Posterior vena cava (tissue), 2 donors: ENCODE results near the gene NDUFAF5. TPM values are rescaled to one million over a fixed set of nuclear protein-coding genes. Genes with fewer than 3 reads are reported as not detected.

Source experiments
- DNase-seq: peaks from one replicate; pipeline ENCODE4 v3.0.0-alpha.2; 2020; ENCODE audit warnings: low spot score
- intact Hi-C, 2 donors: fragments of 100-400 bp; cut with DNase I; formaldehyde crosslinking; loops; one replicate each; pipeline versions ENCODE4 v1.14.1 to v1.14.2; 2022 to 2023
- total RNA-seq, 2 donors: library from RNA; stranded (reverse); fragmentation: NEBNext Ultra II Directional; extraction: Animal tissue kit (Norgen Biotek cat#: 25700); gene quantifications; one replicate each; pipeline ENCODE4 v1.2.1, GENCODE V29; 2021
- donor health status: DM: yes; HTN: yes; CAD: no.
- donor health status: DM: yes; HTN: yes; CAD: no.

Gene NDUFAF5
- total RNA-seq, 2 donors from 2014 or later: 25.5 to 30.2 TPM

GRCh38 chr20:13810446-13810845 lies 25.6 kb downstream of the NDUFAF5 start:
- intact Hi-C loops: loop anchor here in 1 of 2 donors (10.0 kb wide), 1 partner anchor 244 kb away; no protein-coding TSS in a partner anchor
- no peak for DNase-seq

GRCh38 chr20:13813910-13814309 lies 29.1 kb downstream of the NDUFAF5 start:
- intact Hi-C loops: loop anchor here in 1 of 2 donors (10.0 kb wide), 1 partner anchor 241 kb away; no protein-coding TSS in a partner anchor
- no peak for DNase-seq

- no peak for DNase-seq
Observed at GRCh38 chr20:13814672-13815071, 29.8 kb downstream of the NDUFAF5 start.

GRCh38 chr20:13816757-13817156 lies 31.9 kb downstream of the NDUFAF5 start:
- no peak for DNase-seq
- intact Hi-C loops: loop anchor here in 1 of 2 donors (10.0 kb wide), 1 partner anchor 238 kb away; no protein-coding TSS in a partner anchor

More at GRCh38 chr20:13814672-13815071, 29.8 kb downstream of the NDUFAF5 start:
- intact Hi-C loops: loop anchor here in 1 of 2 donors (10.0 kb wide), 1 partner anchor 240 kb away; no protein-coding TSS in a partner anchor

- no peak for DNase-seq
- intact Hi-C loops: loop anchor here in 1 of 2 donors (10.0 kb wide), 1 partner anchor 237 kb away; no protein-coding TSS in a partner anchor
Observed at GRCh38 chr20:13817342-13817741, 32.5 kb downstream of the NDUFAF5 start.

GRCh38 chr20:13819885-13820645 lies 35.2 kb downstream of the NDUFAF5 start:
- DNase-seq: no peak
- intact Hi-C loops: loop anchor here in 1 of 2 donors (10.0 kb wide), 2 partner anchors 125 to 235 kb away; no protein-coding TSS in a partner anchor

- intact Hi-C loops: loop anchor here in 1 of 2 donors (10.0 kb wide), 1 partner anchor 123 kb away; no protein-coding TSS in a partner anchor
- DNase-seq: no peak
Observed at GRCh38 chr20:13821876-13822275, 37.0 kb downstream of the NDUFAF5 start.

- intact Hi-C loops: loop anchor here in 1 of 2 donors (10.0 kb wide), 1 partner anchor 122 kb away; no protein-coding TSS in a partner anchor
- DNase-seq: no peak
Observed at GRCh38 chr20:13822459-13822858, 37.6 kb downstream of the NDUFAF5 start.

GRCh38 chr20:13824459-13824858 lies 39.6 kb downstream of the NDUFAF5 start:
- no peak for DNase-seq
- intact Hi-C loops: loop anchor here in 1 of 2 donors (10.0 kb wide), 1 partner anchor 120 kb away; no protein-coding TSS in a partner anchor

- DNase-seq: no peak
- intact Hi-C loops: loop anchor here in 1 of 2 donors (10.0 kb wide), 1 partner anchor 119 kb away; no protein-coding TSS in a partner anchor
Observed at GRCh38 chr20:13825465-13825864, 40.6 kb downstream of the NDUFAF5 start.

- intact Hi-C loops: no loop called here
- no peak for DNase-seq
Observed at GRCh38 chr20:13831476-13831875, 46.6 kb downstream of the NDUFAF5 start.

- intact Hi-C loops: no loop called here
- no peak for DNase-seq
Observed at GRCh38 chr20:13838664-13839063, 53.8 kb downstream of the NDUFAF5 start.

- no peak for DNase-seq
- intact Hi-C loops: no loop called here
Observed at GRCh38 chr20:13839421-13840092, 54.7 kb downstream of the NDUFAF5 start.

GRCh38 chr20:13840093-13840465 lies 55.3 kb downstream of the NDUFAF5 start:
- DNase-seq: no peak
- intact Hi-C loops: no loop called here

GRCh38 chr20:13841206-13841605 lies 56.4 kb downstream of the NDUFAF5 start:
- intact Hi-C loops: no loop called here

GRCh38 chr20:13844296-13844695 lies 59.5 kb downstream of the NDUFAF5 start:
- intact Hi-C loops: no loop called here

More at GRCh38 chr20:13841206-13841605, 56.4 kb downstream of the NDUFAF5 start:
- DNase-seq: no peak

GRCh38 chr20:13851279-13851678 lies 66.5 kb downstream of the NDUFAF5 start:
- no peak for DNase-seq
- intact Hi-C loops: no loop called here

More at GRCh38 chr20:13844296-13844695, 59.5 kb downstream of the NDUFAF5 start:
- no peak for DNase-seq

- intact Hi-C loops: no loop called here
- no peak for DNase-seq
Observed at GRCh38 chr20:13852306-13852705, 67.5 kb downstream of the NDUFAF5 start.

GRCh38 chr20:13855613-13856012 lies 70.8 kb downstream of the NDUFAF5 start:
- DNase-seq: no peak
- intact Hi-C loops: no loop called here

GRCh38 chr20:13856354-13856753 lies 71.5 kb downstream of the NDUFAF5 start:
- intact Hi-C loops: no loop called here

More at GRCh38 chr20:13856354-13856753, 71.5 kb downstream of the NDUFAF5 start:
- no peak for DNase-seq
